ENCODE data around the gene UNG. TPM values are rescaled to one million over a fixed set of nuclear protein-coding genes. Genes with fewer than 3 reads are reported as not detected.

The UNG gene
- total RNA-seq, 1 experiment from 2014 or later = 188 TPM

DNA sequence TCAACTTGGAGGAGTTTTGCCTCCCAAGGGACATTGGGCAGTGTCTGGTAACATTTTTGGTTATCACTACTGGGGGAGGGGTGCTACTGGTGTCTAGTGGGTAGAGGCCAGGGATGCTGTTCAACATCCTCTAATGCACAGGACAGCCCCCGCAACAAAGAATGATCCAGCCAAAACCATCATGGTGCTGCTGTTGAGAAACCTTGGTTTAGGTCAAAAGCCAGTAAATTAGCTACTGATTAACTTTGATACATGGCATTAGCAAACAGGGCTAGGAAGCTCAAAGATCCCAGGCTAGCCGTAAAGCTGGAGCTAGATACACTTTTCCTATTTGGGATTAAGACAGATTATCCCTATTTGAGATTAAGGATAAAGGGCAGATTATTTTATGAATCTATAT is 13.0 kb upstream of the UNG start:
- no peaks in the 10 kb centered on the region for H3K27me3 Mint-ChIP-seq (ENCODE audit: low read depth)
- Histone ChIP-seq H3K79me1 (ENCODE audit: insufficient read depth, low read depth, low read length, poor library complexity, severe bottlenecking) (no peaks in the 10 kb centered on the region), H2BK15ac (ENCODE audit: low read depth, low read length) (no peak overlapping the region), H3K18ac (ENCODE audit: insufficient read length, low read depth, low read length) (no peak overlapping the region), H2BK12ac (ENCODE audit: insufficient read length, low read depth, low read length) (no peak overlapping the region), H4K20me1 (ENCODE audit: control insufficient read depth, insufficient read depth, insufficient read length) (no peaks in the 10 kb centered on the region), H3K4me1 (ENCODE audit: insufficient read depth, low read length) (no peaks in the 10 kb centered on the region), H2BK120ac (ENCODE audit: low read depth, low read length, poor library complexity, severe bottlenecking) (no peak overlapping the region), H3K27me3 (ENCODE audit: insufficient read depth, low read length) (no peaks in the 10 kb centered on the region), H2BK5ac (ENCODE audit: insufficient read length, low read length) (no peak overlapping the region), H3K23me2 (ENCODE audit: insufficient read length, low read depth, low read length, poor library complexity, severe bottlenecking) (no peaks in the 10 kb centered on the region), H4K8ac (replicated peaks; ENCODE audit: insufficient read length, low read depth, low read length) (no peak overlapping the region), H4K91ac (ENCODE audit: insufficient read length, low read depth, low read length) (no peak overlapping the region), H3K4me2 (ENCODE audit: insufficient read depth, insufficient read length, low read length) (no peak overlapping the region), H3K56ac (ENCODE audit: insufficient read length, low read depth, low read length) (no peak overlapping the region), H3K79me2 (ENCODE audit: insufficient read depth, low read length) (no peaks in the 10 kb centered on the region), H2AK5ac (ENCODE audit: insufficient read length, low read length) (no peak overlapping the region), H2BK20ac (ENCODE audit: low read depth, low read length, poor library complexity, severe bottlenecking) (no peak overlapping the region), H3K23ac (ENCODE audit: insufficient read length, low read depth, low read length) (no peak overlapping the region), H3K9me3 (ENCODE audit: control insufficient read depth, low read depth, low read length) (no peaks in the 10 kb centered on the region), H3K14ac (ENCODE audit: insufficient read depth, low read length) (no peak overlapping the region), H3T11ph (ENCODE audit: low read length) (no peak overlapping the region), H3K27ac (ENCODE audit: insufficient read length, low read depth, low read length) (no peak overlapping the region), H2AFZ (ENCODE audit: low read length) (no peak overlapping the region), H3K4ac (ENCODE audit: low read depth, low read length) (no peak overlapping the region), H3K9ac (ENCODE audit: extremely low read depth, insufficient read length, low read length) (no peak overlapping the region), H4K5ac (ENCODE audit: insufficient read length, low read depth, low read length) (no peak overlapping the region)
- no peaks in the 10 kb centered on the region for H3K9me3 Mint-ChIP-seq
- H3K4me1 Mint-ChIP-seq = no peaks in the 10 kb centered on the region
- no peak for DNase-seq
- peaks cover 5 to 34% (median 30%) of the 10 kb centered on the region in 3 experiments; a peak in 6 of 7 replicates for H3K36me3 Mint-ChIP-seq (ENCODE audit: insufficient read depth in 1 of 3, low read depth in 3 of 3)
- WGBS (ENCODE audit: extremely low coverage, insufficient read length, low lambda C conversion rate) = no CpG with 5 or more reads among the region's 2 CpGs
- H3K27ac Mint-ChIP-seq = no peak overlapping the region
- TF ChIP-seq CTCF (conservative IDR thresholded peaks at IDR 0.05) = no peak
- no peak overlapping the region for H3K4me3 Mint-ChIP-seq
